Stimulated activated naive CD8-positive, alpha-beta T cell treated with anti-CD3 and anti-CD28 coated beads, Interleukin-15, Interleukin-2, amounts not matched to agents 100 U/mL and 50 U/mL, for 24 hours (primary cell): ENCODE measurements around the gene SDHAF1.
"Not testable (repeated sequence)": the region's sequence is repeated elsewhere in the genome, so short reads cannot be mapped to it uniquely, and the experiment has no call there.

Experiments
- ATAC-seq: fragments of 150-1000 bp; cut with Tn5 transposase; one replicate; pipeline ENCODE4 v1.10.0; 2021
- DNase-seq: peaks from one replicate; pipeline ENCODE4 v3.0.0; 2021

SDHAF1 gene, protein sequence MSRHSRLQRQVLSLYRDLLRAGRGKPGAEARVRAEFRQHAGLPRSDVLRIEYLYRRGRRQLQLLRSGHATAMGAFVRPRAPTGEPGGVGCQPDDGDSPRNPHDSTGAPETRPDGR

DNA sequence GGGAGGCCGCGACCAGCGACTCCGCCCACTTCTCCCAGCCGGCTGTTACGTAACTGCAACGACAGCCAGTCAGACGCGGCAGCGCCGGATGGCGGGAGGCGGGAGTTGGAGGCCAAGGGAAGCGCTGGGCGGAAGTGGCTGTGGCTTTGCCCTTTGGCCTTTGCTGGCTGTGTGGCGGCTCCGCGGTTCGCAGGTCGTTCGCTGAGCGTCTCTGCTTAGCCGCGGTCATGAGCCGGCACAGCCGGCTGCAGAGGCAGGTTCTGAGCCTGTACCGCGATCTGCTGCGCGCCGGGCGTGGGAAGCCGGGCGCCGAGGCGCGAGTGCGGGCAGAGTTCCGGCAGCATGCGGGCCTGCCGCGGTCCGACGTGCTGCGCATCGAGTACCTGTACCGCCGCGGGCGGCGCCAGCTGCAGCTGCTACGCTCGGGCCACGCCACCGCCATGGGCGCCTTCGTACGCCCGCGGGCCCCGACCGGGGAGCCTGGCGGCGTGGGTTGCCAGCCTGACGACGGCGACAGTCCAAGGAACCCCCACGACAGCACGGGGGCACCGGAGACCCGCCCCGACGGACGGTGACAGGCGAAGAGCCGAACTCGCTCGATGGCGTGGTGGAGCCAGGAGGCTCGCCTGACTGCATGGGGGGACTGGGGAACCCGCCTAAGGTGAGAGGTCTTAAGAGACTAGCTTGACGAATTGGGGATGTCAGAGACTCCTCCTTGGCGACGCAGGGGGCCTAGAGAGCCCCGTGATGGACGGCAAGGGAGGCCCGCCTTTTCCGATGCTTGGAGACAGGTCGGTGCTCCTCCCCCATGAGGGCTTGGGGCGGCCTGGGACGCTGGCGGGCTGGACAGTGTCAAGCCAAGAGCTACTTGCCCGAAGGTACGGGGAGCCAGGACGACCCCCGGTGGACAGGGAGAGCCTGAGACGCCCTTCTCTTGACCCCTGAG lies at the start of gene SDHAF1:
TSS of gene SDHAF1 (plus strand) at position 141 of the 946 bp plus-strand sequence. CDS start at position 228, 87 bp downstream.
- peak; percentile 97 for DNase-seq

DNA sequence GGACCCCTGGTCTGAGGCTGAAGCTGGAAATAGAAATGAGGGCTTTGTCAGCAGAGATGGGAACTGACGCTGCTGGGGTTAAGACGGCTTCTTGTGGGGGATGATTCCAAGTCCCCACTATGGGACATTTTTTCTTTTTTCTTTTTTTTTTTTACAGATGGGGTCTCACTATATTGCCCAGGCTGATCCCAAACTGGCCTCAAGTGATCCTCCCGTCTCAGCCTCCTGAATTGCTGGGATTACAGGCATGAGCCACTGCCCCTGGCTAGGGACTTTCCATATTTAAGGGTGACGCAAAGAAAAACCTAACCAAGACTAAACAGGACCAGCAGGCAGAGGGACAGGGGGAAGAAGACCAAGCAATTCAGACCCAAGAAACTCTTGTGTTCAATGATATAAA lies 48.8 kb upstream of the SDHAF1 start:
- DNase-seq (no peak), ATAC-seq (no peak)

More for the DNA sequence above, at the start of gene SDHAF1:
- peak; percentile 90 for ATAC-seq

DNA sequence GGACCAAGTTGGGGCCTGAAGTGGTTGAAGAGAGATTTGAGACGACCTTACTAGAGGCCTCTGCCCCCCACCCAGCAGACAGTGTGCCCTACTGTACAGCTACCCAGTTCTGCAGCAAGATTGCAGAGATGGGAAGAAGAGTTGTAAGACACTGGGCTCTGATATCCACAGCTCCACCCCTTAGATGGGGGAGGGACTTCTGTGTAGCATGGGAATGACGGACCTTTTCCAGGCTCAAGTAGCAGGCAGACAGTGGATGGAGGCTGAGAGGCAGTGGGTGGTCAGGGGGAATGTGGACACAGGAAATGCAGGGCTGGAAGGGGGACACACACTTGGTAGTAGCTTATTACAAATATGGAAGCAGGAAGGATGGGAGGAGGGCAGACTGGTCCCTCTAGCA lies 45.9 kb upstream of the SDHAF1 start:
- ATAC-seq (no peak), DNase-seq (no peak)

DNA sequence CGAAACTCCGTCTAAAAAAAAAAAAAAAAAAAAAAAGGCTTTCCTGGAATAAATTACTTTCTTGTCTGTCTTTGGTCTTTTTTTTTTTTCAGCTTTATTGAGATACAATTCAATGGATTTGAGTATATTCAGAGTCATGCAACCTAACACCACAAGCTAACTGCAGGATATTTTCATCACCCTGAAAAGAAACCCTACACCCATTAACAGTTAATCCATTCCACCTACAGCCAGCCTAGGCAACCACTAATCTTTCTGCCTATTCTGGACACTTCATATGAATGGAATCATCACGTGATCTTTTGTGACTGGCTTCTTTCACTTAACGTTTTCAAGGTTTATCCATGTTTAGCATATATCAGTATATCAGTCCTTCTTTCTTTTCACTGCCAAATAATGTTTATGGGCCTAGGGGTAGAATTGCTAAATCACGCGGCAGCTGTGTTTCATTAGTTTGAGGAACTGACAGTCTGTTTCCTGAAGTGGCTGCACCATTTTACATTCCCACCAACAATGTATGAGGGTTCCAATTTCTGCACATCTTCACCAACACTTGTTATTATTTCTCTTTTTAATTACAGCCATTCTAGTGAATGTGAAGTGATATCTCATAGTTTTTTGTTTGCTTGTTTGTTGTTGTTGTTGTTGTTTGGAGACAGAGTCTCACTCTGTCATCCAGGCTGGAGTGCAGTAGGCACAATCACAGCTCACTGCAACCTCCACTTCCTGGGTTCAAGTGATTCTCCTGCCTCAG lies 38.9 kb upstream of the SDHAF1 start:
- ATAC-seq: no peak

DNA sequence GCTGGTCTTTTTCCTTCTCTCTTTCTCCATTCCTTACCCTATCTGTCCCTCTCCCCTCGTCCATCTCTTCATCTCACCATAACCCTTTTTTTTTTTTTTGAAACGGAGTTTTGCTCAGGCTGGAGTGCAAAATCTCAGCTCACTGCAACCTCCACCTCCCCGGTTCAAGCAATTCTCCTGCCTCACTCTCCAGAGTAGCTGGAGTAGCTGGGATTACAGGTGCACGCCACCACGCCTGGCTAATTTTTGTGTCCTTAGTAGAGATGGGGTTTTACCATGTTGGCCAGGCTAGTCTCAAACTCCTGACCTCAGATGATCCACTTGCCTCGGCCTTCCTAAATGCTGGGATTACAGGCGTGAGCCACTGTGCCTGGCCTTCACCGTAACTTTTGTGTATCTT lies 37.6 kb upstream of the SDHAF1 start:
- not testable (repeated sequence) for ATAC-seq, DNase-seq

More for the DNA sequence above, 38.9 kb upstream of the SDHAF1 start:
- DNase-seq: no peak

DNA sequence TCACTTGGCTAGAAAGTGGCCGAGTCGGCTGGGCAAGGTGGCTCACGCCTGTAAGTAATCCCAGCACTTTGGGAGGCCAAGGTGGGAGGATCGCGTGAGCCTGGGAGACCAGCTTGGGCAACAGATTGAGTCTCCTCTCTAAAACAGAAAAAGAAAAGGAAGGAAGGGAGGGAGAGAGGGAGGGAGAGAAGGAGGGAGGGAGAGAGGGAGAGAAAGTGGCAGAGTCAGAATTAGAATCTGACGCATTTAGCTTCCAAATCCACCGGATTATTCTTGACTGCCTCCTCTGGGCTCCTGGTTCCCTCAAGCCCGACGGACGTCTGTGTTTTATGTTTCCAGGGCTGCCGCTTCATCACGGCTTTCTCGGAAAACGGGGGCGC lies 36.3 kb upstream of the SDHAF1 start:
- DNase-seq: no peak
- no peak for ATAC-seq

DNA sequence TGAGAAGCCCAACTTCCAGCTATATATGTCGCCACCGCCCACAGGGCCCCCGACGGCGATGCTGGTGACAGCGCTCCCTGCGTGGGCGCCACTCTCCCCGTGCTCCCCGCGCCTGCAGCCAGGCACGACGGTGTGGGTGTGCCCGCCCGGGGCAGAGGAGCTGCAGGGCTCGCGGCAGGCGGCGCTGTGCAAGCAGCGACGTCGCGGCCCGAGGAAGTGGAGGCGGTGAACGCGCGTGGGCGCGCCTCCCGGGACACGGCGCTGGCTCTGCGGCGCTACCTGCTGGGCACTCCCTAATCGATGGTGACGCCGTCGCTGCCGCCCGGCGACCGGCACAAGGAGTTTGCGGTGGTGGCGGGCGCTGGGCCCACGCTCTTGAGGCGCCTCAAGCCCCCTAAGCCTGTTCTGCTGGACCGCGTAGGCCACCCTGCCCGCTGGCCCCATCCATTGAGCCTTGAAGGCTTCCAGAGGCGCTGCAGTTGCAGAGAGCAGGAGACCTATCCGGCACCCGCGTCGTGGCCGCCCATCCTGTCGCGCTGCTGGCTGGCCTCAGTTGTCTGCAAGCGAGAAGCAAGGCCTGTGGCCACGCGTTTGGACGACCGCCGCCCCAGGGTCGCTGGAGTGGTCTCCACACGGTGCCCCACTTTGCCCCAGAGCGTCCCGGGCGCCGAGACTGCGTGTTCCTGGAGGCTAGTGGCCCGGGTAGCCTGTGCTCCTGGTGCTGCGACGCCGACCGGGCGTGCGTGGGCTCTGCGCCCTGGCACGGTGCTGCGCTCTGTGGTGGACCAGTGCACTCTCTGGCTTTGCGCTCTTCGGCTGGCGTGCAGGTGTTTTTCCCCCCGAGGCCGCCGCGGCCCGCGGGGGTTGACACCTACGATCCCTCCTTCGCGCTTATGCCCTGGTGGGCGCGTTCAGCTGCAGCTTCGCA lies 35.7 kb upstream of the SDHAF1 start:
- DNase-seq (peak; percentile 71), ATAC-seq (peak; percentile 86)

DNA sequence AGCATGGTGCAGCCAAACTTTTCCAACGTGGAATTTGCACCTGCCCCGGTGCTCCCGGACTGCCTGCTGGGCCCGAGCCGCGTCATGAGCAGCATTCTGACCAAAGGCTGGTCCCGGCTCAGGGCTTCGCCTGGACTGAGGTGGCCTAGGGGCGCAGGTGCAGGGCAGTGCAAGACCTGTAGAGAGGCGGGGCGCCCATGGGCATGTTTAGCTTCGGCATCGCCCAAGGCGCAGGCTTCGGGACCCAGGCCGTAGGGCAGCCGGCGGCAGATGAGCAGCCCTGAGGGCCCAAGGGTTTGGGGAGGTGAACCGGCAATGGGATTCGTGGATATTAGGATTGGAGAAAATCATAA lies 35.0 kb upstream of the SDHAF1 start:
- no peak for DNase-seq
- no peak for ATAC-seq

DNA sequence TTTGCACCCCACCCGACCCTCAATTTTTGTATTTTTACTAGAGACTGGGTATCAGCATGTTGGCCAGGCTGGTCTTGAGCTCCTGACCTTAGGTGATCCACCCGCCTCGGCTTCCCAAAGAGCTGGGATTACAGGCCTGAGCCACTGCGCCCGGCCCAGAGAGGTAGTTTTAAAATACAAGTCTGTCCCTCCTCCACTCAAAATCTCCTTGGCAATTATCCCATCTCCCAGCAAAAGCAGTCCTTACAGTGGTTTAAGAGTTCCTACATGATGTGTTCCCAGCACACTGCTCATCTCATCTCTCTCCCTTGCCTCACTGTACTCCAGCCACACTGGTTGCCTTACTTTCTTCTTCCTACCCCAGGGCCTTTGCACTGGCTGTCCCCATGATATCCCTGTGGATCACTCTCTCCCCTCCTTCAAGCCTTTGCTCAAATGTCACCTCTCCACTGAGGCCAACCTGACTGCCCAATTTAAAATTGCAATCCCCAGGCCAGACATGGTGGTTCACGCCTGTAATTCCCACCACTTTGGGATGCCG lies 34.5 kb upstream of the SDHAF1 start:
- DNase-seq (no peak), ATAC-seq (no peak)

DNA sequence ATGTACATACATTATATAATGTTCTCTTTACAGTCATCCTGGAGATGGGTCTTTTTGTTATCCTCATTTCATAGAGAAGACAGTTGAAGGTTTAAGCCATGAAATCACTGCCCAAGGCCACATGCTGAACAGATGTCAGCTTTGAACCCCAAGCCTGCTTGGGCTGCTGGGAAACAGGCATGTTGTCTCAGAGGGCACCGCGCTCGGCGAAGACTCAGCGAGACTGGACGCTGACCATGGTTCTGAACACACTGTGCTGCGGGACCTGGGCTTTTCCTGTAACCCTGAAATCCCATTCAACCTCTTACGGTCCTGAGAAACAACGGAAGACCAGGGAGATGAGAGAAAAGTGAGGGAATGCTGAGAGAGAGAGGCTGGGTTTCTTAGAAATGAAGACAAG lies 31.5 kb upstream of the SDHAF1 start:
- no peak for ATAC-seq

DNA sequence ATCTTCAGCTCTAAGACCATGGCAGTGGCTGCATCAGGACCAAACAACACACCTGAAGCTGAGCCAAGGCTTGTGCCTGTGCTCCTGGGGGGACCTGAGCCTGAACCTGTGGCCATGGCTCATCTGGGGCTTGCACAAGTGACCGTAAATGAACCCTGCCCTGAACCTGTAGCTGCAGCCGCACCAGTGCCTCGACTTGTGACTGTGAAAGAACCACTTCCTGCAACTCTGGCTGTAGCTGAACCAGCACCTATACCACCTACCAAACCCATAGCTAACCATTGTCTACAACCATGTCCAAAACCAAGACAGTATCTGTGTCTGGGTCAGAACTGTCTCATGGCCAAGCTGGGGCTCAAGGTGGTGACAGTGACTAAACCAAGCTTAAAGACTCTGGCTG lies 28.2 kb upstream of the SDHAF1 start:
- ATAC-seq: no peak

More for the DNA sequence above, 31.5 kb upstream of the SDHAF1 start:
- DNase-seq: peak; percentile 63

DNA sequence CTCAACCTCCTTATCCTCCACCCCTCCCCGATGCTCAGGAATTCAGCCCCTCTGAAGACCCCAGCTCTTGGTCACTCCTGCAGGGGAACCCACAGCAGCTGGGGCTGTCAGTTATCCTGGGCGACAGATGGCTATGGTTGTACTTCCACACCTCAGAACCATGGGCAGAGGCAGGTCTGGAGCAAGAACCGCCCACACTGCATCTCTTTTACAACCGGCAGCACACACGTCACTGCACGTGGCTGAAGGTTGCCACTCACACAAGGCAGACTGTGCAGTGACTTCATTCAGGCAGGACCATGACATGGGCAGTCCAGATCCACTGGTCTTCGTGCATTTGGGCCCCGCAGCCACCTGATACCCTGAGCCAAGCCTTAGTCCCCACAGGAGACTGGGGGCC lies 21.5 kb upstream of the SDHAF1 start:
- no peak for DNase-seq

More for the DNA sequence above, 28.2 kb upstream of the SDHAF1 start:
- DNase-seq: no peak

DNA sequence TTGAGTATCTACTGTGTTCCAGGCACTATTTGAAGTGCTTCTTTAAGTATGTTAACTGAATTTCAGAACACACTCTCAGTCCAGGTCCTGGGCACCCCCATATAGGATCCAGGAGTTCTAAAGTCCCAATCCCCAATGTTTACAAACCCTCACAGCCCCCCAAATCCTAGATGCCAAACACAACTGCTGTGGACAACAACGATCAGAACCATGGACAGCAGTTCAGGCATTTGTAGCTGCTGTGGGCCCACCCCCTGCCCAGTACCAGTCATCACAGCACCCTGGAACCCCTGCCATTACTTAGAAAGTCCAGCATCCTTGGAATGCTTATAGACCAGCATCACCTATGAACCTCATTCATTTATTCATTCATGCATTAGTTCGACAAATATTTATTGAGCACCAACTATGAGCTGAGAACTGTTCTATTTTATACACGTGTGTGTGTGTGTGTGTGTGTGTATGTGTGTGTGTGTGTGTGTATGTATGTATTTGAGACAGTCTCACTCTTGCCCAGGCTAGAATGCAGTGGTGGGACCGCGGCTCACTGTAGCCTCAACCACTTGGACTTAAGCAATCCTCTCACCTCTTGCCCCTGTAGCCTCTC lies 19.3 kb upstream of the SDHAF1 start:
- ATAC-seq: no peak

More for the DNA sequence above, 21.5 kb upstream of the SDHAF1 start:
- no peak for ATAC-seq

DNA sequence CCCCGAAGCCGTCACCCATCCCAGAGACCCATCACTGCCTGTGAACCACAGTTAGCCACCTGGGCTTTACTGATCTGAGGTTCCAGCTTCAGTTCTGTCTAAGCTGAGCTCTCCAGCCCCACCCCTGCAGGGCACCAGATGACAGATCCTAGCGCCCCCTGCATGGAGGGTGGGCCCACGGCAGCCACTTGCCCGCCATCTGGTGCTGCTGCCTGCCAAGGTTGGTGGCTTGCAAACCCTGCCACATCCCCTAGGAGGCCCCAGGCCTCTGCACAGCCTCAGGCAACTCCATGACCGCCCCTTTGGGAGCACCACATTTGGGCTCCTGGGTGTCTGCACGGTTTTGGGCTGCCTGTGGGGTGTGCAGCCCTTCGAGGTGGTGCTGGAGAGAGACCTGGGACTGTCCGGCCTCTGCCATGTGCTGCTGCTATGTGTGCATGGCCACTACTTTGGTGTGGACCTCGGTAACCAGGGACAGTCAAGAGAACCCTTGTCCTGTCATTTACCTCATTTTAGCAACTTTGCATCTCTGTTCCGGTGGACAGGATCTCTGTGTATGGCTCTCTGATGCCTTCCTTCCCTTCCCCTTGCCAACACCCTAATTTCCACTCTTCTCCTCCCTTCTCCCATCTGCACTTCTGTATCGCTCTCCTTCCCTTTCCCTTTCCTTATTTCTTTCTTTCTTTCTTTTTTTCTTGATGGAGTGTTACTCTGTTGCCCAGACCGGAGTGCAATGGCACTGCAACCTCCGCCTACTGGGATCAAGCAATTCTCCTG lies 17.4 kb upstream of the SDHAF1 start:
- ATAC-seq (peak; percentile 65), DNase-seq (peak; percentile 41)

More for the DNA sequence above, 19.3 kb upstream of the SDHAF1 start:
- DNase-seq: no peak

DNA sequence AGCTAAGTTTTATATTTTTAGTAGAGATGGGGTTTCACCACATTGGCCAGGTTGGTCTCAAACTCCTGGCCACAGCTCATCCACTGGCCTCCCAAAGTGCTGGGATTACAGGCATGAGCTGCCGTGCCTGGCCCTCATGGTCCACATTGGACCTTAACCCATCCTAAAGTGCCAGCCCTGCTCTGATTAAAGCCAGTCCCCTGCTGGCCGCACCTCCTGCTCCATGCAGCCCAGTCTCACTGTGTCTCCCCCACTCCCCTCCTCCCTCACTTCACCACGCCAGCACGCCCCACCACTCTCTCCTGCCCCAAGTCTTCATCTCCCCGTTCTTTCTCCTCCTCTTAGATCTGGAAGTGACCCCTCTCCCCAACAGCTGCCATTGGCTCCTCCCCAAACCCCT lies 16.7 kb upstream of the SDHAF1 start:
- no peak for DNase-seq
- no peak for ATAC-seq

DNA sequence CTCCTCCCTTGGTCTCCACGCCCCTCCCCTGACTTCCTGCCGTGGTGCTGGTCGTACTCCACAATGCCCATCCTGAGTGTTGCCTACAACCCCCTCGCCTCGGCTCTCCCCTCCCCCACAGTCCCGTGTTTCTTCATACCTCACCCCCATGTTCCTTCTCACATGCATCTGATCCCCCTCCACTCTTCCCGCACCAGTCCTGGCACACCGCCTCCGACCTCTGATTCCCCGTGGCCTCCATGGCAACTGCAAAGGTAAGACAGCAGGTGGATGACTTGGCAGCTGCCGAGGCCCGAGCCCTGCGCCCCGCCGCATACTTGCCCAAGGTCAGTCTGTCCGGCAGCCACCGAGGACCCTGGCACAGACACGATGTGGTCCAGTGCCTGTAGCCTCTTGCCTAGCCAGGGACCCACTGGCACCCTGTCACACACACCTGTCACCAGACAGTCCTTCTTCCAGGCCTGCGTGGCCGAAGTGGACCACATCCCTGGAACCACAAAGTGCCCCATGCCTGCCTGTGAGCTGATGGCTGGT lies 16.1 kb upstream of the SDHAF1 start:
- ATAC-seq: no peak

DNA sequence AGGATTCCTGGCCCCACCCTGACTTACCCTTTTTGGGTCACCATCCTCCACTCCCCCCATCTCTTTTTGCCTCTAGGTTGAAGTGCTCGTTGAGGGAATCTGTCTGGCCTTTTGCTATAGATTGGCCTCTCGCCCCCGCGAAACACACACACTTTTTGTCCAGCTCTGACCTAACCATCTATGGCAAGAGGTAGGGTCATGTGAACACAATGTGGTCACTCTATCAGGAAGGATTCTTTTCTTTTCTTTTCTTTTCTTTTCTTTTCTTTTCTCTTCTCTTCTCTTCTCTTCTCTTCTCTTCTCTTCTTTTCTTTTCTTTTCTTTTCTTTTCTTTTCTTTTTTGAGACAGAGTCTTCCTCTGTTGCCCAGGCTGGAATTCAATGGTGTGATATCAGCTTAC lies 14.0 kb upstream of the SDHAF1 start:
- DNase-seq, ATAC-seq: not testable (repeated sequence)

More for the DNA sequence above, 16.1 kb upstream of the SDHAF1 start:
- no peak for DNase-seq

DNA sequence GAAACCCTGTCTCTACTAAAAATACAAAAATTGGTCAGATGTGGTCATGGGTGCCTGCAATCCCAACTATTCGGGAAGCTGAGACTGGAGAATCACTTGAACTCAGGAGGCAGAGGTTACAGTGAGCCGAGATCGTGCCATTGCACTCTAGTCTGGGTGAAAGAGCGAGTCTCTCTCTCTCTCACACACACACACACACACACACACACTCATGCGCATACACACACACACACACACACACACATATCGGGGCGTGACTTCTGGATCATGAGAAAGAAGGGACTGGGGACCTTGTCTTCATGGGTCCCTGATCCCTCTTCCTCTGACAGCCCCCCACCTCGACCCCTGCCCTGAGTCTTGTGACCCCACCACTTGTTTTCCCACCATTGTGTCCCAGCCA lies 11.8 kb upstream of the SDHAF1 start:
- ATAC-seq (no peak), DNase-seq (no peak)

DNA sequence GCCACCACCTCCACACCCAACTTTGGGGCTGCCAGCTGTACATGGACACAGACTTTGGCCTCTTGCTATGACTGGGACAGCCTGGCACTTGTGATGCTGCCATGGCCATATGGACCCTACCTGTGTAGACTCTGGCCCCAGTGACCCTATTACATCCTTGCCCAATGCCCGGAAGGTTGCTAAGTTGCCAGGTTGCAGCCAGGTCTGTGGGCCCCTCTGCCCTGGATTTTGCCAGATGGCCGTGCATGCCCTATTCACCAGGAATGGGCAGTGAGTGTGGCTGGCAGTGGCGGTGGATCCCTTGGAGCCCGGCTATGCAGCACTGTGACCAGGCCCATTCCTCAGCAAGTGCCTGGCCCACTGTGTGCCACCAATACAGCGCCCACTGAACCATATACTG lies 8.9 kb upstream of the SDHAF1 start:
- ATAC-seq: no peak

More for the DNA sequence above, 8.9 kb upstream of the SDHAF1 start:
- DNase-seq: no peak
